Measurements from ENCODE around the gene ISG20L2.

ISG20L2 gene

DNA sequence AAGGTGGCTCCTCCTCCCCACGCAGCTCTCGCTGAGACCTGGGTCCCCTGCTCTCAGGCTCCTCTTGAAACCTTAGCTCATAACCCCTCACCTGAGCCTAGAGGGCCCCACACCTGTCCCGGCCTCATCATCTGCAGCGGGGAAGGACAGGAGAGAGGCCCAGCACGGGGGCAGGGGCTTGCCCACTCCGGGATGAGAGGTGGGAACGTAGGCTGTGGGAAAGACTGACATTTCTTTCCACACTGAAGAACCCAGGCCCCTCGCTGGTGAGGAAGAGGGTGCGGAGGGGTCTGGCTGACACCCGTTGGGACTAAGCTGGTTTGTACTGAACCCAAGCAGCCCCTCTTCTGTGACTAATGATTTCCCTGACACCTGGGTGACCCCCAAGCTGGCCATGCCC lies 37.4 kb downstream of the ISG20L2 start:
- no peaks in the 10 kb centered on the region for H3K9me3 ChIP-seq (ENCODE audit: low read length)
- no peak overlapping the region for H3K27ac ChIP-seq (ENCODE audit: low read depth, low read length)
- peaks cover 0 to 23% of the 10 kb centered on the region in 2 donors for H3K27me3 ChIP-seq (ENCODE audit: control insufficient read depth in 1 of 2, insufficient read depth in 2 of 2, low read length in 2 of 2)
- H3K4me3 ChIP-seq (ENCODE audit: low read depth in 1 of 2, low read length in 2 of 2) = no peak overlapping the region
- peaks cover 11% of the 10 kb centered on the region for H3K4me1 ChIP-seq (ENCODE audit: insufficient read depth, low read length)
- no peaks in the 10 kb centered on the region for H3K36me3 ChIP-seq (ENCODE audit: insufficient read depth, low read length)
- H3K9ac ChIP-seq (ENCODE audit: low read length) = no peak overlapping the region

DNA sequence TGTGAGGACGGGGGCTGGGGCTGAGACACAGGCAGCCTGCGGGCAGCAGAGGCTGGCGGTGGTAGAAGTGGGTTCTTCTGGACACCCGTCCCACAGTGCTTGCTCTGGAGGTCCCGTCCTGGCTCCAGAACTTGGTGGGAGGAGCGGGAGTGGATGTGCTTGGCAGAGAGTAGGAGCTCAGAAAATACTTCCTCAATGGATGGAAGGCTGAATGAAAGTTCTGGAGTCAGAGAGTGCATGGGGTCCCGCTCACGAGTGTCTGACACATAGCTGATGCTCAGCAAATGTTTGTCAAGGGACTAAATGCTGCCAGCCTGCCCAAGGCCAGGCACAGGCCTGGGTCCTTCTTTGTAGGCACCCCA lies 37.9 kb downstream of the ISG20L2 start:
- H3K4me3 ChIP-seq (ENCODE audit: low read depth in 1 of 2, low read length in 2 of 2) = no peak overlapping the region
- H3K36me3 ChIP-seq (ENCODE audit: insufficient read depth, low read length) = no peaks in the 10 kb centered on the region
- H3K9me3 ChIP-seq (ENCODE audit: low read length) = no peaks in the 10 kb centered on the region
- H3K27me3 ChIP-seq (ENCODE audit: control insufficient read depth in 1 of 2, insufficient read depth in 2 of 2, low read length in 2 of 2) = peaks cover 0 to 23% of the 10 kb centered on the region in 2 donors
- no peak overlapping the region for H3K27ac ChIP-seq (ENCODE audit: low read depth, low read length)
- peaks cover 11% of the 10 kb centered on the region for H3K4me1 ChIP-seq (ENCODE audit: insufficient read depth, low read length)
- no peak overlapping the region for H3K9ac ChIP-seq (ENCODE audit: low read length)

DNA sequence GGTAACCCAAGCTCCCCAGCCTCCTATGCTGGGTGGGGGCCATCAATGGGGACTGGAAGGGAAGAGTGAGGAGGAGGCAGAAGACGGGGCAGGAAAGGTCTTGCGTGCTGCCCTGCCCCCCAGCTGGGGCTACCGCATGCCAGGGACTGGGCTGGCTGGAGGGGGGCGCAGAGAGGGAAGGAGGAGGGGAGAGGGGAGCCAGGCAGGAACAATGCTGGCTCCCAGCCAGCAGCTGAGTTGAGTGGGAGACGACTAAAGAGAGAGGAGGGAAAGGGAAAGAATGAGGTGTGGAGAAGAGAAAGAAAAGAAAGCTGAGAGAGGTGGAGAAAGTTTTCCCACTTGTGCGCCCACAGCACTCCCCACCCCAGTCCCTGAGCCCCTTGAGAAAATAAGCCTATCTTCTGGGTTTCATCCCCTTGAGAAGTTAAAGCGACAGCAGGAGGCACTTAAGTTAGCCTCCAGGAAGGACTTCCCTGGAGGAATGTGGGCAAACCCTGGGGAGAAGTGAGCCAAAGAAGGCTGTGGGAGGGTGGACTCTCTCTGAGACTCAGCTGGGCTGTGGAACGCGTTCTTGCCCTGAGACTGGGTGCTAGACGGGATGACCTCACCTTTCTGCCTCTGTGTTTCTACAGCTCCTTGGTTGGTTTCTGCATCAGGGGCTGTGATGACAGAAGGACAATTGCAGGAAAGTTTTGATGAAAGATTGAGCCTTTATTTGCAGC lies 38.5 kb downstream of the ISG20L2 start:
- Histone ChIP-seq H3K27me3 (ENCODE audit: control insufficient read depth in 1 of 2, insufficient read depth in 2 of 2, low read length in 2 of 2) (peaks cover 0 to 23% of the 10 kb centered on the region in 2 donors), H3K36me3 (ENCODE audit: insufficient read depth, low read length) (no peaks in the 10 kb centered on the region), H3K4me1 (ENCODE audit: insufficient read depth, low read length) (peaks cover 11% of the 10 kb centered on the region), H3K4me3 (ENCODE audit: low read depth in 1 of 2, low read length in 2 of 2) (no peak overlapping the region), H3K9ac (ENCODE audit: low read length) (no peak overlapping the region), H3K27ac (ENCODE audit: low read depth, low read length) (no peak overlapping the region), H3K9me3 (ENCODE audit: low read length) (no peaks in the 10 kb centered on the region)

DNA sequence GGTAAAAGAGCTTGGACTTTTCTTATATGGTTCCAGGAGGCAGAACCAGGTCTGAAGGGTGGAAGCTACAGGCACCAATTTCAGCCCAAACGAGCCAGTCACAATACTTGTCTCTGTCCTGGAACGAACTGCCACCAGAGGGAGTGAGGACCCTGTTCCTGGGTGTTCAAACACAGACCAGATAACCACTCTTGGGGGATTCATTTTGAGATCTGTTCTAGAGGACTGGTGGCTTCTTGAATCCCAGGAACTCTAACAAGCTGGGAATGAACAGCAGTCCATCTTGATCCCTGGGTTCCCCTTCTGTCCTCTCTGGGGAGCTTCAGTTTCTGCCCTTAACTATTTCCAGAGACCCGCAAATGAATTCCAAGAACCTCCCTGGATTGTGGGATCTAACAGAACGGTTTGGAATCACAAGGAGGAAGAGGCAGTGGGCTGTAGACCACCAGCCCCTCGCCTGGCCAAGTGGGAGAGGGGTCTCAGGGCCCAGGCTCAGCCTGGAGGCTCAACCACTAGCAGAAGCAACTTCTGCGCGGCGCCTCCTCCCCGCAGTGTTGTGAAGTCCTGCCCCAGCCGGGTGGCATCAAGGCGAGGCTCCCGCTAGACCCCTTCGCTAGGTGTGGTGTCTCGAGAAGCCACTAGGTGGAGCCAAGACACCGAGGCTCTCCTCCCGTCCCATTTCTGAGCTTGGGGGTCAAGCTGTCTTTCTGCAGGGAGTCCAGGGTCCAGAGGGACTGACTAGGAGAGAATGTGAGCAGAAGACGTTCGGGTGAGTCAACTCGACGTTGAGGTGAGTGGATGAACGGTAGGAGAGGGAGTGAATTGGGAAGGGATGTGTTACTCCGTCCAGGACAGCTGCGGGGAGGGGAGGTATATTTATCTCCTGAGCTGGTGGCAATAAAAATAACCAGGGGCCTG lies 39.3 kb downstream of the ISG20L2 start:
- H3K4me1 ChIP-seq (ENCODE audit: insufficient read depth, low read length) = peaks cover 11% of the 10 kb centered on the region
- no peaks in the 10 kb centered on the region for H3K9me3 ChIP-seq (ENCODE audit: low read length)
- no peak overlapping the region for H3K27ac ChIP-seq (ENCODE audit: low read depth, low read length)
- peak overlapping the region; percentile 19 for H3K9ac ChIP-seq (ENCODE audit: low read length)
- H3K36me3 ChIP-seq (ENCODE audit: insufficient read depth, low read length) = no peaks in the 10 kb centered on the region
- peaks cover 0 to 23% of the 10 kb centered on the region in 2 donors for H3K27me3 ChIP-seq (ENCODE audit: control insufficient read depth in 1 of 2, insufficient read depth in 2 of 2, low read length in 2 of 2)
- H3K4me3 ChIP-seq (ENCODE audit: low read depth in 1 of 2, low read length in 2 of 2) = peak overlapping the region in 1 of 2 donors; percentile 24

DNA sequence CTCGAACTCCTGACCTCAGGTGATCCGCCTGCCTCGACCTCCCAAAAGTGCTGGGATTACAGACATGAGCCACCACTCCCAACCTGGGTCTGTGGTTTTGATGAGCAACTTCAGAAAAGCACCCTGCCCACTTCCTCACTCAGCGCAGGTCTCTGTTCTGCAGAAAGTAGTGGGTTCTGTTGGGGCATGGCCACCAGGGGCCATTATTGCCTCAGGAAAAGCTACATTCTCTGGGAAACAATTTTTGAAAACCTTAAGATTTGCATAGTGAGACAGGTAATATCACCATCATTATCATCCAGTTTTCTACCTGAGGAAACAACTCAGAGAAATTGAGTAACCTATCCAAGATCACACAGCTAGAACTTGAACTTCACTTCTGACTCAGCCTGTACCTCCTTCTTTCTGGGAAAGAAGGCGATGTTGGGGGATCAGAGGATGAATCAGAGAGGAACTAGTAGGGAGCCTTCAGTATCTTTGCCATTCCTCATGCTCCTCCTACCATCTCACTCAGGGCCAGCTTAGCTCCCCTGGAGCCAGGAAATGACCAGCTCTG lies 44.3 kb downstream of the ISG20L2 start:
- Histone ChIP-seq H3K27ac (ENCODE audit: low read depth, low read length) (no peak overlapping the region), H3K4me3 (ENCODE audit: low read depth in 1 of 2, low read length in 2 of 2) (no peak overlapping the region), H3K9me3 (ENCODE audit: low read length) (no peaks in the 10 kb centered on the region), H3K27me3 (ENCODE audit: control insufficient read depth in 1 of 2, insufficient read depth in 2 of 2, low read length in 2 of 2) (peaks cover 6 to 9% of the 10 kb centered on the region in 2 donors), H3K4me1 (ENCODE audit: insufficient read depth, low read length) (peaks cover 3% of the 10 kb centered on the region), H3K9ac (ENCODE audit: low read length) (no peak overlapping the region), H3K36me3 (ENCODE audit: insufficient read depth, low read length) (no peaks in the 10 kb centered on the region)

DNA sequence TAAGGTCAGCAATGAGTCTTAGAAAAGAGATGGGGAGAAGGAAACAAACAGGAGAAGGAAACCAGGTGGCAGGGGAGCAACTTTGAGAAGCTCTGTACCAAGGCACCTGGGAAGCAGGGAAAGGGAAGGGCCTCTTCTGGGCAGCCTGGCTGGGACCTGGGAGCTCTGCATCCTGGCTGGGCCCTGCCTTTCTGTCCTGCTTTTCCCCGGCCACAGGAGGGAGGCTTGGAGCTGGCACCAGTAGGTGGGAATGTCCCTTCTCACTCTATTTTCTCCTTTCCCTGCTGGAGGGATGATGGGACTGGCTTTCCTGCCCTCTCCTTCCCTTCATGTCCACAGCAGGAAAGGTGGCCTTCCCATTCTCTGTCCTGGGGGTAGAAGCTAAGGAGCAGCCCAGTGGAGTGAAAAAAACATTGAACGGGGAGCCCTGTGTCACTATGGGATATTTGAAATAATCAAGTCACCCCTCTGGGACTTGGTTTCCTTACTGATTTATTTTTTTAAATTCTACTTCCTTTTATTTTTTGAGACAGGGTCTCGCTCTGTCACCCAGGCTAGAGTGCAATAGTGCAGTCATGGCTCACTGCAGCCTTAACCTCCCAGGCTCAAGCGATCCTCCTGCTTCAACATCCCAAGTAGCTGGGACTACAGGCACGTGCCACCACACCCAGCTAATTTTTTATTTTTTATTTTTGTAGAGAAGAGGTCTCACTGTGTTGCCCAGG lies 46.2 kb downstream of the ISG20L2 start:
- no peaks in the 10 kb centered on the region for H3K9me3 ChIP-seq (ENCODE audit: low read length)
- H3K27ac ChIP-seq (ENCODE audit: low read depth, low read length) = no peak overlapping the region
- H3K36me3 ChIP-seq (ENCODE audit: insufficient read depth, low read length) = no peaks in the 10 kb centered on the region
- no peak overlapping the region for H3K4me3 ChIP-seq (ENCODE audit: low read depth in 1 of 2, low read length in 2 of 2)
- H3K27me3 ChIP-seq (ENCODE audit: control insufficient read depth in 1 of 2, insufficient read depth in 2 of 2, low read length in 2 of 2) = peaks cover 9 to 20% of the 10 kb centered on the region in 2 donors
- no peak overlapping the region for H3K9ac ChIP-seq (ENCODE audit: low read length)
- H3K4me1 ChIP-seq (ENCODE audit: insufficient read depth, low read length) = peaks cover 7% of the 10 kb centered on the region

DNA sequence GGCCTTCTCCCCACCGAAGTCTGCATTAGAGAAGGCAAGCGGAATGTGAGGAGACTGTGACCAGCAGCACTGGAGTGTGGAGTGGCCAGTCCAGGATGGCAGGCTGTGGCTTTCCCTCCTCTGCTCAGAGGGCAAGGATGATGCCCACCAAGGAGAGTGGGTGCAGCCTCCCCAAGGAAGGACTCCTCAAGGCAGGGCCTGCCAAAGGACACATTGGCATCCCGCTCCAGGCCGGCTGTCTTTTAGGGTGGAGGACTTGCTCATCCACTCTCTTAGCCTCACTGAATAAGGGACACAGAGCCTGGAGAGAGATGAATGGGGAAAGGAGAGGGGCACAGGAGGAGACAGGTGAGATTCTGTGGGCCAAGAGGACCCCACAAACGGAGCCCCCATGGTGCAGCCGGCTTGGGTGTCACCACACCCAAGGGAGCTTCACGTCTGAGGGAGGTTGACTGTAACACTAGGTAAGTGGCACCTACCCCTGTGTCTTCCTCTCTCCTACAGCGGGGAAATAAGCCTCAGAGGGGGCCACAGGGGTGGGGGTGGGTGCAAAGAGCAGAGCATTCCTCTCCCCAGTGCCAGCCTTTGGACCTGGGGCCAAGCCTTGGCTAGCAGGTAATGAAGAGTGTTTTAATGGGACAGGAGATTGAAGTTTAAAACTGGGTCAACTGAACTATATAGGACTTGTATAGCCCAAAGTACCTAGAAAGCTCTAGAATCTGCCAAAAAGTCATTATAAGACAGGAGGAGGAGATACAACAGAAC lies 47.2 kb downstream of the ISG20L2 start:
- Histone ChIP-seq H3K27me3 (ENCODE audit: control insufficient read depth in 1 of 2, insufficient read depth in 2 of 2, low read length in 2 of 2) (peaks cover 16 to 22% of the 10 kb centered on the region in 2 donors), H3K9me3 (ENCODE audit: low read length) (no peaks in the 10 kb centered on the region), H3K36me3 (ENCODE audit: insufficient read depth, low read length) (no peaks in the 10 kb centered on the region), H3K27ac (ENCODE audit: low read depth, low read length) (no peak overlapping the region), H3K9ac (ENCODE audit: low read length) (no peak overlapping the region), H3K4me1 (ENCODE audit: insufficient read depth, low read length) (peaks cover 8% of the 10 kb centered on the region), H3K4me3 (ENCODE audit: low read depth in 1 of 2, low read length in 2 of 2) (no peak overlapping the region)

DNA sequence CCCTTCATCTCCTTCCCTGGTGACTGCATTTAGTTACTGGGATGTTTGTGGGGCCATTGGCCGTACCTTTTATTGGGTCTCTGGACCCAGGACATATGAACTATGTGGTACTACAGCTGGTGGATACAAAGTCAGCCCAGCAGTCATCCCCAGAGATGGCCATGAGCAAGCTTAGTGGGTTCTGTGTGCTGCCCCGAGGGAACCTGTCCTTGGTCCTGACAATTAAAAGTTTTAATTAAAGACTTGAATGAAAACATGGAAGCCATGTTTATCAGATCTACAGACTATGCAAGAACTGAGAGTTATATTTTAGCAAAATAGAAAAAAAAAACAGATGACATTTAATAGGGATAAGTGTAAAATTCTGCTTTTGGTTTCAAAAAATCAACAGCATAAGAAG lies 48.5 kb downstream of the ISG20L2 start:
- Histone ChIP-seq H3K9ac (ENCODE audit: low read length) (no peak overlapping the region), H3K9me3 (ENCODE audit: low read length) (no peaks in the 10 kb centered on the region), H3K27ac (ENCODE audit: low read depth, low read length) (no peak overlapping the region), H3K4me3 (ENCODE audit: low read depth in 1 of 2, low read length in 2 of 2) (no peak overlapping the region), H3K27me3 (ENCODE audit: control insufficient read depth in 1 of 2, insufficient read depth in 2 of 2, low read length in 2 of 2) (peaks cover 22 to 23% of the 10 kb centered on the region in 2 donors), H3K36me3 (ENCODE audit: insufficient read depth, low read length) (no peaks in the 10 kb centered on the region), H3K4me1 (ENCODE audit: insufficient read depth, low read length) (peaks cover 8% of the 10 kb centered on the region)

DNA sequence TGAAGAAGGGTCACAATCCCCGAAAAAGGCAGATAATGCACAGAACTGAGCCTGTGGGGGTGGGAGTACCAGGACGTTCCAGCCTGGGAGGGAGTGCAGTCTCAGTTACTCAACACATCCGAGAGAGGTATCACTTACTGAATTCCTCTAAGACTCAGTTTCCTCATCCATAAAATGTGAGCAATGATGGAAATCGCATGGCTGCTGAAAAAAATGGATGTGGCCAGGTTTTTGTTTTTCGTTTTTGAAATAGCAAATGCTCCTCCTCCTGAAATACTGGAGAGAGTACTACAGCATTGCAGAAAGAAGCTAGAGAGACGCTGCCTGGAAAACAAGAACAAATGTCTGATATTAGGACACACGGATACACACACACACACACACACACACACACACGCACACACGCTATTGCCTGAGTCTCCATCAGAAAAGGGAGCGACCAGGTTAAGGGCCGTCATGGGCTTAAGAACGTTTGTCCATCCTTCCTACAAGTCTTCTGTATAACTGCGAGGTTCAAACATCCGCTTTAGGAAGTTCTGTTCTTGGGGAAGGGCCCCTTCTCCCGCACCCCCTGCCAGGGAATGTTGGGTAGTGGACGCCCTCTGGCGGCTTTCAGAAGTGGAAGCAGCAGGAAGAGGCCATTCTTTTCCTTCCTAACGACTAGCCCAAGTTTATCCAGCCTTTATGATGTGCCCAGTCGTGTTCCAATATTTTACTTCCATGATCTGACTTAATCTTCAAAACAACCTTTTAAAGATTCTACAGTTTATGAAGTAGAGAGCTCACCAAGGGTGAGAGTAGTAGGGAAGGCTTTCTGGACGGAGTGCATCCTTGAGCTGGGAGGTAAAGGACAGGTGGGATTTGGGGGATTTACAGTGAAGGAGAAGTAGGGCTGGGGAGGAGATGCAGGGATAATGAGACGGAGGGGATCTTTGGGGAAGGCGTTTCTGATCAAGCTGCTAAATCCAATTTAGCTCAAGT lies 50.7 kb downstream of the ISG20L2 start:
- H3K4me1 ChIP-seq (ENCODE audit: insufficient read depth, low read length) = peaks cover 8% of the 10 kb centered on the region
- H3K27me3 ChIP-seq (ENCODE audit: control insufficient read depth in 1 of 2, insufficient read depth in 2 of 2, low read length in 2 of 2) = peaks cover 22 to 23% of the 10 kb centered on the region in 2 donors
- no peaks in the 10 kb centered on the region for H3K9me3 ChIP-seq (ENCODE audit: low read length)
- no peaks in the 10 kb centered on the region for H3K36me3 ChIP-seq (ENCODE audit: insufficient read depth, low read length)
- no peak overlapping the region for H3K9ac ChIP-seq (ENCODE audit: low read length)
- H3K27ac ChIP-seq (ENCODE audit: low read depth, low read length) = peak overlapping the region; percentile 26
- peak overlapping the region; percentile 44 to 61 for H3K4me3 ChIP-seq (ENCODE audit: low read depth in 1 of 2, low read length in 2 of 2)

Measured in muscle layer of colon (tissue), 2 donors.